ENCODE results near the gene ARF1.

ARF1 gene

DNA sequence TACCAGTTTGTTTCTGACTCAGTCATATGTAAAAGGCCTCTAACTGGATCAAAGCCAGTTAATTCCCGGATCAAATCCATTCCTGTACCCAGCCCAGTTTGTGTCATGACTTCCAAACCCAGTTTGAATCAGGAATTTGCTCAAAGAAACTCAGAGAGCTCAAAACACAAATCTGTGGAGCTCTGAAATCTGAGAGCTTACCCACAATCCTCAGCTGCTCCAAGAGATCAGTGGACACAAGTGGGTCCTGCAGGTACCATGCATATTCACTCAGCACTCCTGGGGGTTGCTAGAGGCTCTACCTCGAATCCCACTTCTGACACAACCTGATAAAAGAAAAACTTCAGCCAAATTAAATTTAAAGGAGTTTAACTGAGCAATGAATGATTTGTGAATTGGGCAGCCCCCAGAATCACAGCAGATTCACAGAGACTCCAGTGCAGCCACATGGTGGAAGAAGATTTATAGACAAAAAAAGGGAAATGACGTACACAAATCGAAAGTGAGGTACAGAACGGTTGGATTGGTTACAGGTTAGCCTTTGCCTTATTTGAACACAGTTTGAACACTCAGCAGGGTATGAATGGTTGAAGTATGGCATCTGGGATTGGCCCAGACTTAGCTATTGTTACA is 38.5 kb downstream of the ARF1 start:
- DNase-seq (ENCODE audit: low read depth in 2 of 2) = no peak

DNA sequence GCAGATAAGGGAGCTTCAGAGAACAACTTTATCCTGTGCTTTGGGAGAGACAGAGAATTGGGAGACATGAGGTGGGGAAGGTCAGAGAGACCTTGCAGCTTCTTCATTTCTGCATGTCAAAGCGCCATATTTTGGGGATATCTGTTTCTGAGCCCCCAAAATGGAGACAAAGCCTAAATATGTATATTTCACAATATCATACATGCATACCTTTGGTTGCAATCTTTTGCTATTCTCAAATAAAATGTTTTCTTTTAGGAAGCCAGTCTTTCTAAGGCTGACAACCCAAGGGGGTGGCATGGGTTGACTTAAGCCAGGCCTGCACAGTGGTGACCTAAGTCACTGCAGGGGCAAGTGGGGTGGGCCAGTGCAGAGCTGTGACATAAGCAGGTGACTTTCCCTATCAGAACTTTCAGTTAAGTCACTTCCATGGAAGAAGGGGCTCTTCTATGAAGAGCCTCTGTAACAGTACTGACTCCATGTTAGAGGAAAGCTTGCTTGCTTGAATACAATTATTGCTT is 40.5 kb downstream of the ARF1 start:
- no peak for DNase-seq (ENCODE audit: low read depth in 2 of 2)

DNA sequence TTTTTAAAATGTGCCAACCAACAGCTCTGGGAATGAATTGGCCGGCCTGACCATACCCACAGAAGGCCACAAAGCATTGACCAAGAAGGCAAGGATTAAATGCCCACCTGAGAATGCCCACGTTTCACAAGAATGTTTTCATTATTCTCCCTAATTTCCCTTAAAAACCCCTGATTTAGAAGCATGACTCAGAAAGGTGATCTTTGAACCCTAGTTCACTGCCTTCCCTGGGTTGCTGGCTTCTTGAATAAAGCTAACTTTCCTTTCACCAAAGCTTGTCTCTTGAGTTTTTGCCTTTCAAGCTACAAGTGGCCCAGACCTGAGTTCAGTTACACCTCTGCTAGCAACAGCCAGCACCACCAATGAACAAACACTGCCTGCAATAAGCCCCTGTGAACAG is 41.0 kb downstream of the ARF1 start:
- no peak for DNase-seq (ENCODE audit: low read depth in 2 of 2)

DNA sequence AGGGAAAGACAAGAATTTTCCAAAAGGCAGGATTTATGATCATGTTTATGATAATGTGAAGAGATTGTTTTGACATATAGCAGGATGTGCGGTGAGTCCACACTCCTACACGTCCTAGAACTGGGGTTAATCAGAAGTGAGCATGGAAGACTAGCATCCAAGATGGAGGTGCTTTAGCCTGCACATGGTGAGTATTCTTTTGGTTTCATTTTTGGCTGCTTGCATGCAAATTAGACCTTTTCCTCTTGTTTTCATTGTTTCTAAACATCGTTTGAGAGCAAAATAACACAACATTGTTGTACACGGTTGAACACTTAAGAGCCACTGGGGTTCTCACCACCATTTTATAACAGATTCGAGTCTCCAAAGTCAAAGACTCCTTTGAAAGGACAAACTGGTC is 42.7 kb downstream of the ARF1 start:
- no peak for DNase-seq (ENCODE audit: low read depth in 2 of 2)

DNA sequence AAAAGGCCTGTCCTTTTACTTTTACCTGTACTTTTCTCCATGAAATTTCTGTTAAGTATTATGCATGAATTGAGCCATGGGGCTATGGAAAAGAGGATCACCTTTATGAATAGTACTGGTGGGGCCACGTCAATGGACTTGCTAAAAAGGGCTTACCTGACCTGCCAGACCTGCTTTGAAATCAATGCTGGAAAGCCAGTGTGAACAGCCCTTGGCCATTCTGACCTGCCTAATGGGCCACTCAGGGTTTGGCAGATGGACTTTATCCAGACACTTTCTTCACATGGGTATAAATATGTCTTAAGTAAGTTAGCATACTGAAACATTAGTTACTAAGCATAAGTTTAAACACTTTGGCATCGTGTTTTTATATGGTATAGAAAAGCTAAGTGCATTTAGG is 49.3 kb downstream of the ARF1 start:
- DNase-seq (ENCODE audit: low read depth in 2 of 2) = no peak

DNA sequence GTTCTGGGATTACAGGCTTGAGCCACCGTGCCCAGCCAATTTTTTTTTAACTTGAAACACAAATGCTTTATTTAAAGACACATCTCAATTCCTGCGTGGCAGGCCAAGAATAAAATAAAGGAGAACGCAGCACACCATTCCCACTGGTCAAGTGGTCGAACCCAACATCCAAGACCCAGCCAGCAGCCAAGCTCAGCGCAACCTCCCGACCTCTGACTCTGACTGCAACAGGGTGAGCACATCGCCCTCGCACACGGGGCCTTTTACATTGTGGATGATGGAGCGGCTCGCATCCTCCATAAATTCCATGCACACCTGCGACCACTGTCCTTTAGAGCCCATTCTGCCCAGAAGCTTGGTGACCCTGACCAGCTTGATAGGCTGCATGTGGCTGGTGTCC is 52.1 kb downstream of the ARF1 start:
- DNase-seq (ENCODE audit: low read depth in 2 of 2) = no peak

DNA sequence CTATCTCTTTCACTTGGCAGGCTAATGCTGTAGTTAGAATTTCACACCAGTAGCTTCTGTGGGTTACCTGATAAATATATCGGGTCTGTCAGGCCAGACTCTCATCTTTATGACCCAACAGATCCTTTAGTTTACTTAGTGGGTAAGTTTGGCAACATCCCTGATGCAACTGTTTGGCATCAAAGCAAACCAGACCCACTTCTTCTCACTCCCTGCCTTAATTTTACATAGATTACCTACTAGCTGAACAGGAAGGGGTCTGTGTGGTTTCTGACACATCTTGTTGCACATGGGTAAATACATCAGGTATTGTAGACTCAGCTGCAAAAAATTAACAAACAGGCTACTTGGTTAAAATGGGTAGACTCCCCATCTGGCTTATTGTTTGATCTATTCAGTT is 54.4 kb downstream of the ARF1 start:
- no peak for DNase-seq (ENCODE audit: low read depth in 2 of 2)

DNA sequence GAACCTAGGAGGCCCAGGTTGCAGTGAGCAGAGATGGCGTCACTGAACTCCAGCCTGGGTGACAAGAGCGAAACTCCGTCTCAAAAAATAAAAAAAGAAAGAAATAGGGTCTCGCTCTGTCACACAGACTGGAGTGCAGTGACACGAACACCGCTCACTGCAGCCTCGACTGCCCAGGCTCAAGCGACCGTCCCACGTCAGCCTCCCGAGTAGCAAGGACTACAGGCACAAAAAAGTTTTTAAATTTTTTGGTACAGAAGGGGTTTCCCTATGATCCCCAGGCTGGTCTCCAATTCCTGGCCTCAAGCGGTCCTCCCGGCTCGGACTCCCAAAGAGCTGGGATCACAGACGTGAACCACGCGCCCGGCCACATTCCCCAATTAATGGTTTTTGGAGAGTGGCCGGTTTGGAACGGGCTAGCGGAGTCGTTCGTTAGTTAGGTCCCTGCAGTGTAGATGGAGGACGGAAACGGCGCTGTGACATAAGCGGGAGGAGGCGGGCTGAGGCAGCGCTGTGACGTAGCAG is 57.0 kb downstream of the ARF1 start:
- DNase-seq (ENCODE audit: low read depth in 2 of 2) = no peak

DNA sequence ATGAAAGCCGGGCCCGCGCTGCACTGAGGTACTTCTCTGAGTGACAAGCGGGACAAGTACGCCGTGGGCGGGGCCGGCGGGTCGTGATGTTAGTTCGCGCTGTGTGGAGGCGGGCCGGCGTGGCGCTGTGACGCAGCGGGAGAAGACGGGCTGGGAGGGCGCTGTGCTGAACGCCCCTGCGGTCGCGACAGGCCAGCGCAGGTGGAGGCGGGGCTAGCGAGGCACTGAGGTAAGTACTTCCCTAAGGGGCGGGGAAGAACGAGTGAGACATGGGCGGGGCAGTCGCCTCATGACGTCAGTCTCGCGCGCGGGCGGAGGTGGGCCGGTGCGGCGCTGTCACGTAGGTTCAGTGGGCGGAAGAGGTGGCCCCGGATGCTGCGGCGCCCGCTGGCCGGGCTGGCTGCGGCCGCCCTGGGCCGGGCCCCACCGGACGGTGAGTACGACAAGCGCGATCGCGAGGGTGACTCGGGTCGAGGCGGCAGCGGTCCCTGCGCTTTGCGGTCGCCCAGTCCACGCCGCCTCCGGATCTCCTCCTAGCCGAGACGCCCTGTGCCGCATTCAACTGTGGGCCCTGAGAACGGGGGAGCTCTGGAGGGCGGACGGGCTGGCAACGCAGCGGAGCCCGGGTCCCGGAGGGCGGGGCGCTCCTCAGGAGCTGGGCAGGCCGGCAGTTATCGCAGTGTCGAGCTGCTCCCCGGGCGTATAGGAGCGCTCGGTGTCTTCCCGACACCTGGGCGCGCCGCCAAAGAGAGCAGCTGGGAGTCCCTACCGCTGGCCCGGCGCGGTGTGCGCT is 57.6 kb downstream of the ARF1 start, which contains the start of gene GUK1:
GUK1 (plus strand) TSS at position 349 of the 793 bp plus-strand sequence; CDS start at position 373, 24 bp downstream.
- peak; percentile 99 to 100 for DNase-seq (ENCODE audit: low read depth in 2 of 2)

DNA sequence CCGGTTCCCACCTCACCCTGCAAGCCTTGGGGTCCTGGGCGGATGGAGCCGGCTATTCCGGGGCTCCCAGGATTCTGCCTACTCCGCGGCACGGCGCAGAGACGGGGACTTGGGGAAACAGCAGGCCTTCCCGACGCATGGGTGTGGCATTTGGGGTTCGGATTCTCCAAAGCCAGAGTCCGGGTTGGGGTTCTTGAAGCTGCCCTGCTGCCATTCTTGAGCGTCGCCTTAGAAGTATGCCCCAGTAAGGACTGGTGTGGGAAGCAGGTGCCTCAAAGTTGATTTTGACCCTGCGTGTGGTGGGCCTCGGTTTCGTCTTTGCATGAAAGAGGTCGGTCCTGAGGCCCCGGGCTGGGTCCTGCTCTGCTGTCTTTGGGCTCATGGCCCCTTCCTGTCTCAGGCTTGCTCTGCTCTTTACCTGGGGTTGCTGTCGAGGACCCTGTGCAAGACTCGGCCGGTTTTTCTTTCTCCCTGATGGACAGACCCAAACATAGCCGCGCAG is 58.3 kb downstream of the ARF1 start:
- DNase-seq (ENCODE audit: low read depth in 2 of 2) = no peak

DNA sequence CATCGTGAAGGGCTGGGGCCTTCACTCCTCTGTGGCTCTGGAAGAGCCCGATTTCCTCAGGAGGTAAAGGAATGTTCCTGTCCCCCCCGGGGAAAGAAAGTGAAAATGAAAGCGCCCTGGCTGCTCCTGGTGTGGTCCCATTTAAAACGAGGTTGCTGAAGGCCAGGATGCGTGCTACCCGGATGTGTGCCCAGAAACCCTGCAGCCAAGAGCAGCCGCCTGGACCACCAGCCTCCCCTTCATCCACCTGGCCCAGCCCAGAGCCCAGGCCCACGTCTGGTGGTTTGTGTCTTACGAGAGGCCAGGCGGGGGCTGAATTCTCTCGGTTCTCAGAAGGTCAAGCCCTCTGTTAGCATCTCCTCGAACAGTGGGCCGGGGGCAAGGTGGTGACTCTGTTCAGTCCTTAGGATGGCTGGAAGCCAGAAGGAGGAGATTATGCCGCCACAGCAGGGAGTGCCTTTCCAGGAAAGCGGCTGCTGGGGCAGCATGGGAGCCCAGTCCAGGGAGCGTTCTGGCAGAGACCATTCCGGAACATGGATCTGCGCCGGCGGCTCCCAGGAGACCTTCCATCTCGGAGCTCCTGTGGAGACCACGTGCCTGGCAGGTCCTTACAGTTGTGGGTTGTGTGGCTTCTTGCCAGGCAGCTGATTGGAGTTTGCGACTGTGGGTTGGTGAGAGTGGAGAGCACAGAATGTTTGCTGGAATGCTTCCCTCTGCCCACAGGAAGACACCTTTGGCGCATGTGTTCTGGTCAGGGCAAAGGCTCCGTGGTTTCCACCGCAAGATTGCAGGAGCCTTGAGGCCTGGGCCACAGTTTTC is 58.9 kb downstream of the ARF1 start:
- DNase-seq (ENCODE audit: low read depth in 2 of 2) = no peak

DNA sequence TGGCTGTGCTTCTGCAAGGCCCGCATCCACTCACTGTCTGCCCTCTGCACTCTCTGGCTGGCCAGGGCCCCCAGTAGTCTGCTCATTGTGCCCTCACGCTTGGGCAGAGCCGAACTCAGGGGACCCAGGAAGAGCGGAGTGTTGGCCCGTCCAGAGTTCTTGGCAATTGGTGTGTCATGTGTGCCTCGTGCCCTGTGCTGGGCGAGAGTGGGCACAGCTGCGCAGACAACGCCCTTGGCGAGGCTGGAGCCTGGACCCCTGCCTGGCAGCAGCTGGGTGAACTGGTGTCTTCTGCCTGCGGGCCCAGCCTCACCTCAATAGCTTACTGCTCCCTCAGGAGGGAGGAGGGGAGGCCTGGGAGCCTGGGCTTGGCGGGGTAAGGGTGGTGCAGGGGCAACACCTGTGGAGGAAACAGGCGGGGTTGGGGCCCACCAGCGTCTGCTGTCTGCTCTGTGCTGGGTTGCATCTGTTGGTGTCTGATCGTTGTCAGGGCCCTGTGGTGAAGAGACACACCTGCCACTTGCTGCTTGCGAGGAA is 59.7 kb downstream of the ARF1 start:
- no peak for DNase-seq (ENCODE audit: low read depth in 2 of 2)

DNA sequence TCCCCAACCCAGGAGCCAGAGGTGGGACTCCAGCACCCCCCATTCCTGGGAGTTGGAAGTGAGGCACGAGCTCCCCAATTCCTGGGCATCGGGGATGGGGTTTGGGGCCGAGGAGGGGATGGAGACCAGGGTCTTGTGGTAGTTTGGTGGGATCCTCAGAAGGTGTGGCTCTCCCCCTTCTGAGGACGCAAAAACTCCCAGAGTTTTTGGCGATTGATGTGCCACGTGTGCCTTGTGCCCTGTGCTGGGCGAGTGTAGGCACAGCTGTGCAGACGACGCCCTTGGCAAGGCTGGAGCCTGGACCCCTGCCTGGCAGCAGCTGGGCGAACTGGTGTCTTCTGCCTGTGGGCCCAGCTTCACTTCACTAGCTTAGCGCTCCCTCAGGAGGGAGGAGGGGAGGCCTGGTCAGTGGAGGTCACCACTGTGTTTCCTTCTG is 60.2 kb downstream of the ARF1 start:
- no peak for DNase-seq (ENCODE audit: low read depth in 2 of 2)

DNA sequence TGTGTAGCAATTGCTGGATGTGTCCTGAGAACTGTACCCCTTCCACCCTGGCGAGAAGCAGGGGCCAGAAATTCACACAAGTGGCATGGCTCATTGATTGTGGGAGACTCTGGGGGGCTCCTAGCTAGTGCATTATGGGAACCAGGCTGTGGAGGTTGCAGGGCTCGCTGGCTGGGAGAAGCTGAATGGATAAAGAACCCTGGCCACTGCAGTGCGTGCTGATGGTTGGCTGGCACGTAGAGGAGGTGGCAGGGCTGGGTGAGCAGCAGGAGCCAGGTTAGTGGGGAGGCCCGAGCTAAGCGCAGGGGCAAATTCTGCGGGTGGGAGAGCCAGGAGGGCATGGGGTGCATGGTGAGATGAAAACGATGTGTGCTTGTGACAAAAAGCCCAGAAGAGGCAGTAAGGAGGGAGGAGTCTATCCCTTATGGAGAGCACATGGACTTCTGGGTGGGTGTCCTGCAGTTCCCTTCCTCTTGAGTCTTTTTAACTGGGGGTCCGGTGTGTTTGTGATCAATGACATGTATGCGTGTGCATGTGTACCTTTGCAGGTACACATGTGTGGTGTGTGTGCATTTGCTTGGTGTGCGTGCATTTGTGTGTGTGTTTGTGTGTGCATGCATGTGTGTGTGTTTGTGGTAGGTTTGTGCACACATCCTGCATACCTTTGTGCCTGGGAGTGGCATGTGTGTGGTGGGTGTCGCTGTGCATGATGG is 61.1 kb downstream of the ARF1 start:
- no peak for DNase-seq (ENCODE audit: low read depth in 2 of 2)

DNA sequence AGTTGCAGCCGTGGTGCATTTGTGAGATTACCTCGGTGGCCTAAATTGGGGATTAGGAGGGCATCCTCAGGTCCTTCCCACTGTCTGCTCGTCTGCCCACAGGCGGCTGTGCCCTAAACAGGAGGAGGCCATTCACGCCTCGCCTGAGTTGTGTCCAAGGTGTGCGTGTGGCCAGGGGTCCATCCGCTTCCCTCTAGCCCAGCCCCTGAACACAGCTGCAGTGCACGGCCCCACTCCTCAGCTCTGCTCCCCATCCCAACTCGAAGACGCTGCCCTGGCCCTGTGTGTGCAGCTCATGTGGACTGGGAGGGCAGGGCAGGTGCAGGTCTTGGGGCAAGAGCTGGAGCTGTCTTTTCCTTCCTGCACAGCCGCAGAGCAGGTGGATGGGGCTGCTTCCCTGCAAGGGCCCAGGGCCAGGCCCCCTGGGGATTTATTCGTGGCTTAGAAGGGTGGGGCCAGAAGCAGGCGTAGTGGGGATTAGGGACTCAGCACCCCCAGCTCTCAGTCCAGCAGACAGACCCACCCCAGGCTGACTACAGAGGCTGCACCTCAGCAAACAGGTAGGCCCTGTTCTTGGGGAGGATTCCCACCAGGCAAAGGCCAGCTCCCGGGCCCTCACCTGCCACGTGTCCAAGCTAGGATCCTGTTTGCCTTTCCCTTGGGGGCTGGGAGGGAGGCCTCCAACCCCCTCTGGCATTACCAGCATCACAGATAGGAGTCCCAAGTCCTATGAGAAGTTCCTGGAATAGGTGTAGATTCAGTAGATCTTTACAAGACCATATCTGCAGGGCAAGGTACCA is 61.9 kb downstream of the ARF1 start:
- DNase-seq (ENCODE audit: low read depth in 2 of 2) = no peak

DNA sequence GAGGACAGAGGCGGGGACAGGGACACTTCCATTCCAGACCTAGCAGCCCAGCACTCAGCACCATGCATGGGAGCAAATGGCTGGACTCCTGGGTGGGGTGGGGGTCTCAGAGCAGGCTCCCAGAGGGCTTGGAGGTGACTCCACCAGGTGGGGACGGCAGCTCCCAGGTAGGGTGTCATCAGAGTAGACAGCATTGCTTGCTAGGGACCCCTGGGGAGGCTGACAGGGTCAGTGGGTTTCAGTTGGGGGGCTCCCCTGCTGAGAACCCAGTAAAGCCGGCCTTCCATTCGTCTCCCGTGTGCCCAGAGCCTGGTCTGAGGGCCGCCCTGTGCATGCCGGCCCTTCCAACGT is 62.5 kb downstream of the ARF1 start:
- DNase-seq (ENCODE audit: low read depth in 2 of 2) = no peak

DNA sequence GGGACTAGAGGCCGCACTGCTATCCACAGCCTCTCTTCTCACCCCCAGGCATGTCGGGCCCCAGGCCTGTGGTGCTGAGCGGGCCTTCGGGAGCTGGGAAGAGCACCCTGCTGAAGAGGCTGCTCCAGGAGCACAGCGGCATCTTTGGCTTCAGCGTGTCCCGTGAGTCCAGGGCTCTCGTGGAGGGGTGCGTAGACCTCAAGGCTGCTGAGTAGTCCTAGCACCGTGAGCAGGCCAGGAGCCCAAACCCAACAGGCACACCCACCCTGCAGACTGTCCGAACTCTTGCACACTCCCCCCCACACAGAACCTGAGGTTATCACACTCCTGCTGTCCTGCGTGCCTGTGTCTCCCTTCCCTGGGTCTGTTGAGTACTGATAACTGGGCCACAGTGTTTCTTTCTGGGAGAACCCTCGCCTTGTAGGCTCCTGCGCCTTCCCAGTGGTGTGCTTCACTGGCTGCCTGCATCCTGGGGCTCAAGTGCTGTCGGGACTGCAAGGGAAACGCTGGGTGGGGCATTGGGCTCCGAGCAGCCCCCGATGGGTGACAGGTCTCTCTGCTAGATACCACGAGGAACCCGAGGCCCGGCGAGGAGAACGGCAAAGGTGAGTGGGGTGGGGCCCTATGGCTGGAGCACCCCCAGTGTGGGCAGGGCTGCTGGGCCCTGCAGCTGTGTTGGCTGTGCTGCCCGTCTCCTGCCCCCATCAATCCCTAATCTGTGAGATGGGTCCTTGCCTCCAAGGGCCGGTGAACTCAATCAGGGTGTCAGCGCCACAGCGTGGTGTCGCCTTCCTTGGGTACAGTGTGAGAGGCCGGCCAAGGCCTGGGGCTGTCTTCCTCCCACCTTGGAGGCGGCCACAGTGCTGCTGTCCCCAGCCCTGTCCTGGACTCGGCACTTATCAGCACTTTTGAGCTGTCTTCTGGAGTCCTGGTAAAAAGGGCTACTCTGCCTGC is 63.2 kb downstream of the ARF1 start:
- no peak for DNase-seq (ENCODE audit: low read depth in 2 of 2)

DNA sequence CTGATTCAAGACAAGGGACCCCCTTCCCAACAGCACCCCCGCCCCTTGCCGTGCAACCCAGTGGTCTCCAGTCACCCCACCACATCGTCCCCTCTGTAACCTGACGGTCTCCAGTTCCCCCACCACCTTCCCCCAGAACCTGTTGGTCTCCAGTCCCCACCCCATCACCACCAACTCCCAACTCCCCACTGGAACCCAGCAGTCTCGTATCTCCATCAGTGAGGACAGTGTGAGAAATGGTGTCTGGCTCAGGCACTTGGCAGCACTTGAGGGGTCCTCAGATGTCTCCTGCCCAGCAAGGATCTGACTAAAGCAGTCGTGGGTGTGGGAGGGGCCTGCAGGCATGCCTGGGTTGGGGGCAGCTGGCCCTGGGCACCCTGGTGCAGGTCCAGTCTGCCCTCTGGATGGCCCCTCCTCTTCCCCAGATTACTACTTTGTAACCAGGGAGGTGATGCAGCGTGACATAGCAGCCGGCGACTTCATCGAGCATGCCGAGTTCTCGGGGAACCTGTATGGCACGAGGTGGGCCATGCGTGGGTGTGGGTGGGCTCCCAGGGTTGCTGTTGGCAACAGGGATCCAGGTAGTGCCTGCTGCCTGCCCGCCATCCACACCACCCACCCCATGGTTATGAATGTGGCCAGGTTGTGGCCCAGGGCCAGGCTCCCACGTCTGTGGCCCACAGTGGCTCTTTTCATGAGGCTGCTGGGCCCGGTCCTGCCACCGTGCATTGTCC is 64.1 kb downstream of the ARF1 start:
- DNase-seq (ENCODE audit: low read depth in 2 of 2) = no peak

Measured in activated CD4-positive, alpha-beta T cell treated with anti-CD3 and anti-CD28 coated beads for 24 hours (primary cell).